T-helper 1 cell (primary cell): ENCODE results near the gene KLHL2.
"Not testable (repeated sequence)": the region's sequence is repeated elsewhere in the genome, so short reads cannot be mapped to it uniquely, and the experiment has no call there.

ENCODE experiments used
- DNase-seq, 5 donors: peaks; one replicate each; pipeline ENCODE4 v3.0.0-alpha.2; 2012 to 2020

Gene KLHL2

GRCh38 chr4:165201806-165202205 is 5.6 kb upstream of the KLHL2 start:
- no peak for DNase-seq

GRCh38 chr4:165203541-165204461 is 3.6 kb upstream of the KLHL2 start:
- no peak for DNase-seq

GRCh38 chr4:165204462-165204830 is 2.9 kb upstream of the KLHL2 start:
- DNase-seq, result no peak

GRCh38 chr4:165207016-165207430 is 338 bp upstream of the KLHL2 start:
- DNase-seq, result peak in 1 of 5 donors; percentile 2

- DNase-seq, result peak in 1 of 5 donors; percentile 6
Observed at GRCh38 chr4:165208221-165208652, 876 bp downstream of the KLHL2 start.

GRCh38 chr4:165208741-165209388 is 1.5 kb downstream of the KLHL2 start:
- DNase-seq, result peak in 1 of 5 donors; percentile 47

- no peak for DNase-seq
Observed at GRCh38 chr4:165209796-165210195, 2.4 kb downstream of the KLHL2 start.

GRCh38 chr4:165210566-165210965 is 3.2 kb downstream of the KLHL2 start:
- no peak for DNase-seq

GRCh38 chr4:165212647-165213046 is 5.3 kb downstream of the KLHL2 start:
- not testable (repeated sequence) for DNase-seq

- not testable (repeated sequence) for DNase-seq
Observed at GRCh38 chr4:165213404-165213803, 6.0 kb downstream of the KLHL2 start.

GRCh38 chr4:165213991-165214709 is 6.8 kb downstream of the KLHL2 start:
- not testable (repeated sequence) for DNase-seq

- DNase-seq, result peak in 1 of 5 donors; percentile 68
Observed at GRCh38 chr4:165215034-165215751, 7.8 kb downstream of the KLHL2 start.

- DNase-seq, result not testable (repeated sequence)
Observed at GRCh38 chr4:165215761-165216487, 8.6 kb downstream of the KLHL2 start.

- no peak for DNase-seq
Observed at GRCh38 chr4:165217325-165217724, 10.0 kb downstream of the KLHL2 start.

GRCh38 chr4:165221306-165221705 is 13.9 kb downstream of the KLHL2 start:
- not testable (repeated sequence) for DNase-seq

GRCh38 chr4:165221993-165222650 is 14.8 kb downstream of the KLHL2 start:
- DNase-seq, result not testable (repeated sequence)

GRCh38 chr4:165222651-165222994 is 15.3 kb downstream of the KLHL2 start:
- peak in 1 of 5 donors; percentile 68 for DNase-seq

- DNase-seq, result not testable (repeated sequence)
Observed at GRCh38 chr4:165227401-165227800, 20.0 kb downstream of the KLHL2 start.

GRCh38 chr4:165229490-165230200 is 22.3 kb downstream of the KLHL2 start:
- DNase-seq, result not testable (repeated sequence)

- peak in 1 of 5 donors; percentile 74 for DNase-seq
Observed at GRCh38 chr4:165232623-165233433, 25.5 kb downstream of the KLHL2 start.
